CD4-positive, alpha-beta memory T cell (primary cell): ENCODE results near the gene ANO6. TPM values are rescaled to one million over a fixed set of nuclear protein-coding genes. Genes with fewer than 3 reads are reported as not detected.
A peak's percentile ranks its signal among the peaks of the same experiment; 100 is the strongest.

Experiments used
- CTCF ChIA-PET: fragments of 350-600 bp; sonication (Branson Sonifier 250); formaldehyde crosslinking; loops from one replicate; lab custom pipeline; 2021; ENCODE audit warnings: inconsistent platforms; ENCODE audit not compliant: partially characterized antibody; lab: Charles Lee
- POLR2A ChIA-PET: fragments of 350-600 bp; sonication (Branson Sonifier 250); formaldehyde crosslinking; loops from one replicate; lab custom pipeline; 2021; ENCODE audit not compliant: partially characterized antibody; lab: Charles Lee
- DNase-seq, 5 donors: peaks; one replicate each; pipeline versions ENCODE4 v3.0.0 to v3.0.0-alpha.2; 2020 to 2022; ENCODE audit warnings: mixed read lengths in 1 of 5
- H3K27ac ChIP-seq: one replicate; pipeline ENCODE4 v1.7.0; 2013; ENCODE audit warnings: low read depth, low read length
- H3K27me3 ChIP-seq: 2 replicates; pipeline ENCODE4 v1.7.0; 2013; ENCODE audit warnings: mild to moderate bottlenecking, low read length, moderate library complexity; ENCODE audit not compliant: insufficient read depth
- H3K36me3 ChIP-seq: 2 replicates; pipeline ENCODE4 v1.7.0; 2013; ENCODE audit warnings: mild to moderate bottlenecking, low read length, moderate library complexity; ENCODE audit not compliant: insufficient read depth
- H3K4me1 ChIP-seq: 2 replicates; pipeline ENCODE4 v1.7.0; 2013; ENCODE audit warnings: mild to moderate bottlenecking, low read length, moderate library complexity; ENCODE audit not compliant: insufficient read depth
- H3K4me3 ChIP-seq, 2 donors: one replicate each; pipeline ENCODE4 v1.7.0; 2013; ENCODE audit warnings: low read length in 2 of 2, mild to moderate bottlenecking in 1 of 2
- H3K9me3 ChIP-seq, 2 donors: one replicate each; pipeline ENCODE4 v1.7.0; 2013; ENCODE audit warnings: low read length in 2 of 2, control low read depth in 1 of 2; ENCODE audit not compliant: control insufficient read depth in 1 of 2
- H3K27ac Mint-ChIP-seq, 7 donors: one replicate each; pipeline ENCODE4 v1.8.0; 2020 to 2021; ENCODE audit warnings: mixed read lengths in 7 of 7, mild to moderate bottlenecking in 6 of 7, inconsistent platforms in 3 of 7, moderate library complexity in 3 of 7
- H3K27me3 Mint-ChIP-seq, 2 donors: one replicate each; pipeline ENCODE4 v1.8.0; 2020 to 2021; ENCODE audit warnings: mixed read lengths in 2 of 2
- H3K36me3 Mint-ChIP-seq, 2 donors: one replicate each; pipeline ENCODE4 v1.8.0; 2020 to 2021; ENCODE audit warnings: mixed read lengths in 2 of 2, inconsistent platforms in 1 of 2, mild to moderate bottlenecking in 1 of 2
- H3K4me1 Mint-ChIP-seq, 4 donors: one replicate each; pipeline ENCODE4 v1.8.0; 2020 to 2021; ENCODE audit warnings: mixed read lengths in 4 of 4, mild to moderate bottlenecking in 1 of 4
- H3K4me3 Mint-ChIP-seq, 8 donors: one replicate each; pipeline ENCODE4 v1.8.0; 2020 to 2021; ENCODE audit warnings: mixed read lengths in 8 of 8, mild to moderate bottlenecking in 7 of 8, moderate library complexity in 6 of 8, inconsistent platforms in 3 of 8
- H3K9me3 Mint-ChIP-seq, 8 donors: one replicate each; pipeline ENCODE4 v1.8.0; 2020 to 2021; ENCODE audit warnings: mixed read lengths in 8 of 8, mild to moderate bottlenecking in 5 of 8, inconsistent platforms in 3 of 8, moderate library complexity in 1 of 8
- intact Hi-C: fragments of 100-400 bp; cut with micrococcal nuclease; formaldehyde crosslinking; loops from one replicate; pipeline ENCODE4 v1.15.1; 2023
- polyA plus RNA-seq, 2 donors: library from polyadenylated mRNA; unstranded; fragments of 300-500 nt; fragmentation: Illumina TruSeq; gene quantifications; one replicate each; pipeline ENCODE4 v1.2.3, GENCODE V29; 2021
- total RNA-seq, 2 experiments: library from RNA; stranded (reverse); gene quantifications; one replicate each; pipeline ENCODE4 v1.2.3, GENCODE V29; 2021

ANO6 gene
- total and polyA plus RNA-seq, 4 experiments from 2014 or later: 25.3 to 36.5 (median 31.0) TPM

DNA sequence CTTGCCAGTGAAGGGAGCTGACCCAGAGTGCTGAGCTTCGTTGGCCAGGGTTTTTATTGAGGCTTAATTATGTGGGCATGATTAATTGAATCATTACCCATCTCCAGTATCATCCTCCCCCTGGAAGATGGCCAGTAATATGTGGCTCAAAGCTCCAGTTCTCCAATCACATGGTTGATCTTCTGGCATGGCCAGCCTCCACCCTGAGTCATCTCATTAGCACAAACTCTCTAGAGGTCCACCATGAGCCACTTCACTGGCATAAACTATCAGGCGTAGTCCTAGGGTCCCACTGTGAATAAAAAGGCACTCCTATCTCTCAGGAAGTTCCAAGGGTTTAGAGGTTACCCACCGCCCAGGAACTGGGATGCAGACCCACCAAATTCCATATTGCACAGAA is 135.0 kb downstream of the ANO6 start:
- Mint-ChIP-seq H3K27me3 (no peaks in the 10 kb centered on the region), H3K27ac (no peak overlapping the region), H3K9me3 (no peaks in the 10 kb centered on the region), H3K4me3 (no peak overlapping the region), H3K36me3 (peaks cover 72 to 74% of the 10 kb centered on the region in 2 donors), H3K4me1 (peaks cover 12 to 22% (median 17%) of the 10 kb centered on the region in 4 donors)
- peaks cover 30% of the 10 kb centered on the region for H3K36me3 ChIP-seq
- H3K27me3 ChIP-seq: no peaks in the 10 kb centered on the region
- H3K27ac ChIP-seq: no peak overlapping the region
- intact Hi-C loops: no loop called here
- ChIA-PET CTCF (no interaction called here), POLR2A (no interaction called here)
- peaks cover 7% of the 10 kb centered on the region for H3K4me1 ChIP-seq
- no peak for DNase-seq
- no peaks in the 10 kb centered on the region for H3K9me3 ChIP-seq
- no peak overlapping the region for H3K4me3 ChIP-seq

DNA sequence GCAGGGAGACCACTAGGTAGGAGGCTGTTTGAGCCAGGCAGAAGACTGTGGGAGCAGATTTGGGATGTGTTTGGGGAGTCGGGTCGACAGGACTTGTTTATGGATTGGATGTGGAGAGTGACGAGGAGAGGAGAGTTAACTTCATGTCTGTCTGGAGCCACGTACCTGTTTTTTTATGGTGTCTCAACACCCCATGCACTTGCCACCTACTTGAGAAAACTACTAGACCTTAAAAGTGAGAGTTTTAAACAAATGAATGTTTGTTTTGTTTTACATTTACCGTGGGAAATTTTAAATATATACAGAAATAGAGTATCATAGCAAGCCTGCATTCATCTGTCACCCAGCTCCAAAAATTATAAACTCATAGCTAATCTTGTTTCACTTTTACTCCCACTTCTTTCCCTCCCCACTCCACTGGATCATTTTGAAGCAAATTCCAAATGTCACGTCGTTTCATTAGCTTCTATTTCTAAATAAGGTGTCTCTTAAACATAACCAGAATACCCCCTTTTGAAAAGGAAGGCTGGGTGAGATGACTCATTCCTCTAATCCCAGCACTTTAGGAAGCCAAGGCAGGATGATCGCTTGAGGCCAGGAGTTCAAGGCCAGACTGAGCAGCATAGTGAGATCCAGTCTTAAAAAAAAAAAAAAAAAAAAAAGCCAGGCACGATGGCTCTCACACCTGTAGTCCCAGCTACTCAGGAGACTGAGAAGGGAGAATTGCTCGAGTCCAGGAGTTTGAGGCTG is 136.2 kb downstream of the ANO6 start:
- POLR2A ChIA-PET: no interaction called here
- DNase-seq: no peak
- peak overlapping the region in 3 of 7 donors; percentile 19 to 54 (median 38) for H3K27ac Mint-ChIP-seq
- H3K27ac ChIP-seq: no peak overlapping the region
- H3K4me3 ChIP-seq: no peak overlapping the region
- H3K27me3 ChIP-seq: no peaks in the 10 kb centered on the region
- H3K4me3 Mint-ChIP-seq: peak overlapping the region in 1 of 8 donors; percentile 27
- H3K36me3 Mint-ChIP-seq: peaks cover 77 to 78% of the 10 kb centered on the region in 2 donors
- peaks cover 12 to 22% (median 17%) of the 10 kb centered on the region in 4 donors for H3K4me1 Mint-ChIP-seq
- H3K4me1 ChIP-seq: peaks cover 7% of the 10 kb centered on the region
- H3K27me3 Mint-ChIP-seq: no peaks in the 10 kb centered on the region
- no peaks in the 10 kb centered on the region for H3K9me3 ChIP-seq
- no peaks in the 10 kb centered on the region for H3K9me3 Mint-ChIP-seq
- intact Hi-C loops: no loop called here
- CTCF ChIA-PET: no interaction called here
- H3K36me3 ChIP-seq: peaks cover 31% of the 10 kb centered on the region

DNA sequence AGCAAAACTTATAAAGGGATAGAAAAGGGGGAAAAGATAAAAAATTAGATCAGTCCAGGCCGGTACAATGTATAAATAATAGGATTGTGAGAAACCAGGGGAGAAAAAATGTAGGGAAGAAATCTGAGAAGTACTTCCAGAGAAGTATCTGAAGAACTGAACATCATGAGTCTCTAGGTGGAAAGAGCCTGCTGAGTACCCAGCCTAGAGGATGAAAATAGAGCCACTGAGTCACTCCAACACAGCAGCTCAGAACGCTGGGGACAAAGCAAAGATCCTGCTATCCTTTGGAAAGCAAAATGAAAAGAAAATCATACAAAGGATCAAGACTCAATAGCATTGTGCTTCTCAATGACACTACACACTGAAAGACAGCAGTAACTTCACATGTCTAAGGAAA is 138.0 kb downstream of the ANO6 start:
- H3K27ac Mint-ChIP-seq: peak overlapping the region in 6 of 7 donors; percentile 3 to 81 (median 41)
- peaks cover 12 to 22% (median 17%) of the 10 kb centered on the region in 4 donors for H3K4me1 Mint-ChIP-seq
- H3K9me3 ChIP-seq: no peaks in the 10 kb centered on the region
- H3K36me3 Mint-ChIP-seq: peaks cover 74 to 75% of the 10 kb centered on the region in 2 donors
- peaks cover 7% of the 10 kb centered on the region for H3K4me1 ChIP-seq
- no peak for DNase-seq
- POLR2A ChIA-PET: no interaction called here
- no peaks in the 10 kb centered on the region for H3K27me3 Mint-ChIP-seq
- H3K27ac ChIP-seq: no peak overlapping the region
- H3K27me3 ChIP-seq: no peaks in the 10 kb centered on the region
- intact Hi-C loops: no loop called here
- no peaks in the 10 kb centered on the region for H3K9me3 Mint-ChIP-seq
- H3K36me3 ChIP-seq: peaks cover 21% of the 10 kb centered on the region
- peak overlapping the region in 1 of 8 donors; percentile 2 for H3K4me3 Mint-ChIP-seq
- H3K4me3 ChIP-seq: no peak overlapping the region
- CTCF ChIA-PET: interaction anchor here (1.0 kb wide), 1 partner anchor 11 kb away, joined by 3 read pairs; no protein-coding TSS in a partner anchor

DNA sequence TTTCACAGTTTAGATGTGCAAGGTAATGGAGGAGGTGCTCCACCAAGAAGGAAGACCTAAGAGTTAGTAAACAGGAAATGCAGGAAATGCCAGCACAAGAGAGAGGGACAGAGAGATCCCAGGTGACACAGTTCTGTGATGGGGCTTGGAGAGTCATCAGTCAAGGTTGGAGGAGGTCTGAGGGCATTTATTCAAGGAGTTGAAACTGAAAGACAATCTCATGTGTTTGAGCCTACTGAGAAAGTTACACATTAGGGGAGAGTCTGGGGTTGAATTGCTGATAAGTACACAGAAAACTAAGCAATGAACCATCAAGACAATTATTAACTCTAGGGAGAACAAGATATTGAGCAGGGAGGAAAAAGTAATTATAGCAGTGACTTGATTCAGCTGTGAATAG is 138.5 kb downstream of the ANO6 start:
- Mint-ChIP-seq H3K4me3 (peak overlapping the region in 1 of 8 donors; percentile 2), H3K27me3 (no peaks in the 10 kb centered on the region), H3K36me3 (peaks cover 74 to 75% of the 10 kb centered on the region in 2 donors), H3K9me3 (no peaks in the 10 kb centered on the region), H3K27ac (peak overlapping the region in 6 of 7 donors; percentile 15 to 81 (median 68)), H3K4me1 (peaks cover 12 to 22% (median 17%) of the 10 kb centered on the region in 4 donors)
- no peaks in the 10 kb centered on the region for H3K27me3 ChIP-seq
- intact Hi-C loops: no loop called here
- POLR2A ChIA-PET: no interaction called here
- H3K4me3 ChIP-seq: no peak overlapping the region
- H3K9me3 ChIP-seq: no peaks in the 10 kb centered on the region
- H3K27ac ChIP-seq: no peak overlapping the region
- peaks cover 7% of the 10 kb centered on the region for H3K4me1 ChIP-seq
- CTCF ChIA-PET: no interaction called here
- H3K36me3 ChIP-seq: peaks cover 21% of the 10 kb centered on the region
- no peak for DNase-seq

DNA sequence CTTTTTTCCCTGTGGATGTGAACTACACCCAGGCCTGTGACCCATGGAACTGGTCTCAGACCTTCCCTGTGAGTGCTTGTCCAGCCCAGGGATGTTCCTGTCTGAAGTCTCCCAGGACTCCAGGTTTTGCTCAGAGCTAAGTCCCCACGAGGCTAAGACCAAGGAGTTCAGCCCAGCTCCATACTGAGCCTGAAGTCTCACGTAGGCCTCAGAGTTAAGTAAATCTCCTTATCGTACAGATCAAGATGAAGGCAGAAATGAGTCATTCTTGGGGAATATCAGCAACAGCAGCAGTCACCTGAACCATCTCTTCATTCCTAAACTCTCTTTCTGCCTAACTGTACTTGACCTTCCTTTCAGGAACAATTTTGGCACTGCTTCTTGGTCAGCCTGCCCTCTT is 139.8 kb downstream of the ANO6 start:
- Mint-ChIP-seq H3K4me3 (no peak overlapping the region), H3K27me3 (no peaks in the 10 kb centered on the region), H3K36me3 (peaks cover 74 to 75% of the 10 kb centered on the region in 2 donors), H3K4me1 (peaks cover 12 to 22% (median 17%) of the 10 kb centered on the region in 4 donors), H3K9me3 (peaks cover 0 to 4% (median 0%) of the 10 kb centered on the region in 8 donors), H3K27ac (peak overlapping the region in 4 of 7 donors; percentile 32 to 75 (median 60))
- Histone ChIP-seq H3K36me3 (peaks cover 12% of the 10 kb centered on the region), H3K27ac (no peak overlapping the region), H3K4me1 (peaks cover 7% of the 10 kb centered on the region), H3K27me3 (no peaks in the 10 kb centered on the region), H3K4me3 (no peak overlapping the region), H3K9me3 (no peaks in the 10 kb centered on the region)
- CTCF ChIA-PET: no interaction called here
- no peak for DNase-seq
- POLR2A ChIA-PET: interaction anchor here (0.6 kb wide), 1 partner anchor 712 kb away, joined by 3 read pairs; no protein-coding TSS in a partner anchor
- intact Hi-C loops: no loop called here

DNA sequence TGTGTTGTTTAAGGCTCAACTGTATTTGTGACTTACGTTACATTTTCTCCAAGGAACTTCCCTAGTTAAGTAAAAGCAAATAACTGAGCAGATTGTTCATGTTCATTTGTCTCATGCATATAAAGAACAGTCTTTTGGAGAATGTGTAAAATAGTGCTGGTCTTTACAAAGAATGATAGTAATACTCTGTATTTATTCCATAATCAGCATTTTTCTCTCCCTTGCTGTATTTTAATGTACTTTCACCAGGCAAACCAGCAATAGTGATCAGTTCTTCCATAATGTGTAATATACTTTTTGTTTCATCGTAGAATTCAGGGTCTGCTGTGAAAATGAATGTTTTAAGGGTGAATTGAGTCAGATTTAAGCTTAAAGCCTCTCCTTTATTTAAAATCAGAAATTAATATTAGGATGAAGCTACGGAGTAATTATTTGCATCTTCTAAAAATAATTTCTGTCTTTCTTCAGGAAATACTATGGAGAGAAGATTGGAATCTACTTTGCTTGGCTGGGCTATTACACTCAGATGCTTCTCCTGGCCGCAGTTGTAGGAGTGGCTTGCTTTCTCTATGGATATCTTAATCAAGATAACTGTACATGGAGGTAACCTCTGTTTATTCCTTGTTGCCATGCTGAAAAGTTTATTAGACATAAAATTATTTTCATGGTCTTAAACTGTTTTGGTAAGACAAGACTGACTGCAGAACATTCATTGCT is 141.1 kb downstream of the ANO6 start:
- intact Hi-C loops: no loop called here
- Mint-ChIP-seq H3K4me1 (peaks cover 12 to 18% (median 15%) of the 10 kb centered on the region in 4 donors), H3K9me3 (peaks cover 0 to 13% (median 7%) of the 10 kb centered on the region in 8 donors)

More for the DNA sequence above, 141.1 kb downstream of the ANO6 start:
- no peak for DNase-seq
- no peak overlapping the region for H3K27ac Mint-ChIP-seq
- H3K4me3 ChIP-seq: no peak overlapping the region
- peaks cover 7% of the 10 kb centered on the region for H3K4me1 ChIP-seq
- H3K9me3 ChIP-seq: no peaks in the 10 kb centered on the region
- H3K4me3 Mint-ChIP-seq: no peak overlapping the region
- no peak overlapping the region for H3K27ac ChIP-seq
- ChIA-PET POLR2A (no interaction called here), CTCF (no interaction called here)
- H3K27me3 ChIP-seq: no peaks in the 10 kb centered on the region
- no peaks in the 10 kb centered on the region for H3K27me3 Mint-ChIP-seq
- peaks cover 6% of the 10 kb centered on the region for H3K36me3 ChIP-seq
- peaks cover 72 to 74% of the 10 kb centered on the region in 2 donors for H3K36me3 Mint-ChIP-seq
